HPDE6-E6E7 (cell line): ENCODE data around the gene ZNF765.
"Not testable (repeated sequence)": the region's sequence is repeated elsewhere in the genome, so short reads cannot be mapped to it uniquely, and the experiment has no call there.

Experiments used
- DNase-seq: peaks from one replicate; pipeline ENCODE4 v3.0.0; 2011; ENCODE audit warnings: missing footprints; ENCODE audit errors: extremely low spot score

The ZNF765 gene

GRCh38 chr19:53420520-53421315, 25.8 kb downstream of the ZNF765 start:
- DNase-seq: not testable (repeated sequence)

GRCh38 chr19:53422551-53422950, 27.6 kb downstream of the ZNF765 start:
- no peak for DNase-seq

DNA sequence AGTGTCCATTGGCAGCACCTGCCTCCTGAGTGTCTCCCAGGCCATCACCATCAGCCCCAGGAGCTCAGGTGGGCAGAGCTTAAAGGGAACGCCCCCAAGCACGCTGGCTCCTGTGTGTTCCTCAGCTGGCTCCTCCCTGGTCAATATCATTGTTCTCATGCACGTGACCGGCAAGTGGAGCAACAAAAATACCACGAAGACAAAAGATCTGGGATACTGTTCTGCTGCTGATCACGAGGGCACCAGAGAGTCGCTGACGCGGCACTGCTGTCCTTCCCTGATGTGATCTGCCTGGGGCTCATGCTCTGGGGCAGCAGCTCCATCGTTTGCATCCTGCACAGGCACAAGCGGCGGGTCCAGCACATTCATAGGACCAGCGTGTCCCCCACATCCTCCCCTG, 28.1 kb downstream of the ZNF765 start:
- not testable (repeated sequence) for DNase-seq

DNA sequence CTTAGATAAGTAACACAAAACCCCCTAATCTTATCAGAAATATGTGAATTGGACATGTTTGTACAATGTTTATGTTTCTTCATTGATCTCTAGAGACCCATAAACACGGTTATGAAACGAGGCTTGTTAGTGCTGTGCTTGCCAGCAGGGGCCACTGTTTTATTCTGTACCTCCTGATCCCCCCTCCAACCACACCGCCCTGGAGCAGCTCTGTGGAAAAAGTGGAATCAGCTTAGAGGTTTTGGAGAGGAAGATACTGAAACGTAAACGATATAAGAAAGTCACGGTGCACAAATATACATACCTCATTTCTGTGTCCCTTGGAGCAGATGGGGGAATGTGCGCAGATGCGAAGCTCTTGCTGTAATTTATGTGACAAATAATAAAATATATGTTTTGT, 28.7 kb downstream of the ZNF765 start:
- not testable (repeated sequence) for DNase-seq

- peak; percentile 29 for DNase-seq
Measured at GRCh38 chr19:53424968-53425597, 30.1 kb downstream of the ZNF765 start.

- DNase-seq: peak; percentile 86
Measured at GRCh38 chr19:53431399-53432087, 36.6 kb downstream of the ZNF765 start, which contains the start of gene ZNF761. Gene ZNF761, plus strand, starts transcription at chr19:53431984. Its CDS starts 15,285 bp downstream, at chr19:53447269.

DNA sequence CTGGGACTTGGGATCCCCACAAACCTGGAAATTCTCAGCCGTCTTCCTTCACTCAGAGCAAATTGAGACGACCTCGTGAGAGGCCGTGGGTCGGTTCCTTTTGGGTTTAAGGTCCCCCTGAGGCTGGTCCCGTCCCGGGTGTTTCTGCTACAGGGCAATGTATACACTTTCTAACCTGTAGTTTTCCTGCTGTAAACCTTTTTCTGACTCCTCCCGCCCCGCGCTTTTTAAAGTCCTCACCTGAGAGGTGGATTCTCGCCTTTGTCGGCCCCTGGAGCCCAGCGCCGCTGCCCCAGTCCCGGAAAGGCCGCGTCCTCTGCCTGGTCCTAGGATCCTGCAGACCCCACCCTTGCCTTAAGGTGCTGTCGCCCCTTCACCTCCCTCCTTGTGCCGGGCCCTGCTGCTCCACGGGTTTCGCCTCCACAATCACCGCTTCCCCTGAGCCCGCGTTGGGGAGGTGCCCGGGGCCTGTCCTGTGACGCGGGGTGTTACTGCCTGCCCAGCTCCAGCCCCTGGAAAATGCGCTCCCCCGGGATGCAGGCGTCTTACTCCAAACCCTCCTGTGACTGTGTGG, 37.2 kb downstream of the ZNF765 start:
- peak; percentile 4 for DNase-seq

GRCh38 chr19:53443809-53444208, 48.9 kb downstream of the ZNF765 start:
- not testable (repeated sequence) for DNase-seq

- not testable (repeated sequence) for DNase-seq
Measured at GRCh38 chr19:53447196-53447595, 52.2 kb downstream of the ZNF765 start.

DNA sequence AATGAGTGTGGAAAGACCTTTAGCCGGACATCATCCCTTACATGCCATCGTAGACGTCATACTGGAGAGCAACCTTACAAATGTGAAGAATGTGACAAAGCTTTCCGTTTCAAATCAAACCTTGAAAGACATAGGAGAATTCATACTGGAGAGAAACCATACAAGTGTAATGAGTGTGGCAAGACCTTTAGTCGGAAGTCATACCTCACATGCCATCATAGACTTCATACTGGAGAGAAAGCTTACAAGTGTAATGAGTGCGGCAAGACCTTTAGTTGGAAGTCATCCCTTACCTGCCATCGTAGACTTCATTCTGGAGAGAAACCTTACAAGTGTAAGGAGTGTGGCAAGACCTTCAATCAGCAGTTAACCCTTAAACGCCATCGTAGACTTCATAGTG, 60.9 kb downstream of the ZNF765 start:
- DNase-seq: no peak

- not testable (repeated sequence) for DNase-seq
Measured at GRCh38 chr19:53460131-53460721, 65.3 kb downstream of the ZNF765 start.

DNA sequence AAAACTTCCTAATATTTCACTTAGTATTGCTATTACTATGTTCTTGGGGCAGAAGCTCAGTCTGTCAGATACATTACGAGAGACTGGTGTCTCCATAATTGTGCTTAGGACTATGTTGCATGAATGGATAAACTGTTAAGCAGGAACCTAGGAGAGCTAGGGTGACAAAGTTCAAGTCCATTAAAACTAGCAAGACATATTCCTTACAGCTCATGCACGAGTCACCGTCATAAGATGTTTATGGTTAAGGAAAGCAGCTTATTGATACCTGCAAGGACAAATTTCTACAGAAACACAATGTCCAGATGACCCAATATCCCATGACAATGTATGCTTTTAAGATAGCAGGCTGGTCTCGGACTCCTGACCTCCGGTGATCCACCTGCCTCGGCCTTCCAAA, 66.9 kb downstream of the ZNF765 start:
- no peak for DNase-seq

DNA sequence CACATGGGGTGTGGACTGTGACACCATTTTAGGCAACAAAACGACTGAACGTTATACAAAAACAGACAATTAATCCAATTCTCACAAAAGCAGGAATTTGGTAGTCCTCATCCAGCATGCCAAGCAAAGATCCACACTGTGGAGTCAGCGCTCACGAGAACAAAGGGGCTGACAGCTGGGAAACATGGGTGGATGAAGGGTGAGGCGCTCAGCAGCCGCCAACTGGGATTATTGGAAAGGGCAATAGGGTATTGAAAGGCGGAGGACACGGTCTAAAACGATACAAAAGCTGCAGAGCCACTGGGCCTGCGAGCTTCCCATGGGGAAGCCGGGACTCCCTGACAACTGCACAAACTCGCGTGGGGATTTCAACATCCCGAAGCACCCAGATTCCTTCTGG, 67.9 kb downstream of the ZNF765 start:
- DNase-seq: no peak

GRCh38 chr19:53463263-53463662, 68.3 kb downstream of the ZNF765 start:
- no peak for DNase-seq

DNA sequence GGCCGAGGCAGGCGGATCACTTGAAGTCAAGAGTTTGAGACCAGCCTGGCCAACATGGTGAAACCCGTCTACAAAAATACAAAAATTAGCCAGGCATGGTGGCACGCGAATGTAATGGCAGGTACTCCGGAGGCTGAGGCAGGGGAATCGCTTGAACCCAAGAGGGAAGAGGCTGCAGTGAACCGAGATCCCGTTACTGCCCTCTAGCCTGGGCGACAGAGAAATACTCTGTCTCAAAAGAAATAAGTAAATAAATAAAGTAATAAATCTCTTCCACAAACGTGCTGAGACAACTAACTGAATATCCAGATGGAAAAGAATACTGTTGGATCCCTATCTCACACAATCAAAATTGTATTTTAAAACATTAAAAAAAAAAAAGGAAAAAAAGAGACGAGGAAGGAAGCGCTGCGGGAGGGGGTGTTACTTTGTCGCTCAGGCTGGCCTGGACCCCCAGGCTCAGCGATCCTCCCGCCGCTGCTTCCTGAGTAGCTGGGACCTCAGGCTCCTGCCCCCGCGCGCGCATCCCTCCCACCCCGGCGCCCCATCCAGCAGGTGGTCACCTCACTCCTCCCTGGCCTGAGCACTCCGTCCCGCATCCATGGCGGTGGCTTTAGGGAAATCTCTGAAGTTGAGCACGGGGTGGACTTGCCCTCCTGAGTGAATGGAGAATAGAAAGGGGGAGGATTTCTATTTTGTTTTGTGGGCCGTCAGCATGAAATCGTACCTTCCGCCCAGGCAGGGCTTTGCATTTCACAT, 72.0 kb downstream of the ZNF765 start:
- no peak for DNase-seq

DNA sequence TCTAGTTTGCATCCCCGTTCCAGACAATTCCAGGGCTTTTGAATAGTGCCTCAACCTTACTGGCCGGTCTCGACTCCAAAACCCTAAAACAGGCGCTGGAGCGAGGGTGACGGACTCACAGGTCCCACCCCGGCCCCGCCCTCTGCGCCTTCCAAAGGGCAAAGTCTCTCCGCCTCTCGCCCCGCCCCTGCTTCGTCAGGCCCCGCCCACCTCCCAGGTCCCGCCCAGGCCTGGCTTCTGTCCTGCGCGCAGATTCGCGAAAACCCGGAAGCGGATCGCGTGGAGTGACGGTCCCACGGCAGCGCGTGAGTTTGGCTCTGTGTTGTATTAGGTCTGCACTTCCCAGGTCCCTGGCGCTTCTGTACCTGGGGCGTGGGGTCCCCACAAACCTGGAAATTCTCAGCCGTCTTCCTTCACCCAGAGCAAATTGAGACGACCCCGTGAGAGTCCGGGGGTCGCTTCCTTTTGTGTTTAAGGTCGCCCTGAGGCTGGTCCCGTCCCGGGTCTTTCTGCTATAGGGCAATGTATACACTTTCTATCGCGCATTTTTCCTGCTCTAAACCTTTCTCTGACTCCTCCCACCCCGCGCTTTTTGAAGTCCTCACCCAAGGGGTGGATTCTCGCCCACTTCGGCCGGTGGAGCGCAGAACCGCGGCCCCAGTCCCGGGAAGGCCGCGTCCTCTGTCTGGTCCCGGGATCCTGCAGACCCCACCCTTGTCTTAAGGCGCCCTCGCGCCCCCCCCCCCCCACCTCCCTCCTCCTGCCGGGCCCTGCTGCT, 72.7 kb downstream of the ZNF765 start, which contains the start of gene ZNF813:
TSS of gene ZNF813 (plus strand) at position 249 of the 778 bp plus-strand sequence. CDS start 16,090 bp downstream, outside the sequence.
- DNase-seq: peak; percentile 68

DNA sequence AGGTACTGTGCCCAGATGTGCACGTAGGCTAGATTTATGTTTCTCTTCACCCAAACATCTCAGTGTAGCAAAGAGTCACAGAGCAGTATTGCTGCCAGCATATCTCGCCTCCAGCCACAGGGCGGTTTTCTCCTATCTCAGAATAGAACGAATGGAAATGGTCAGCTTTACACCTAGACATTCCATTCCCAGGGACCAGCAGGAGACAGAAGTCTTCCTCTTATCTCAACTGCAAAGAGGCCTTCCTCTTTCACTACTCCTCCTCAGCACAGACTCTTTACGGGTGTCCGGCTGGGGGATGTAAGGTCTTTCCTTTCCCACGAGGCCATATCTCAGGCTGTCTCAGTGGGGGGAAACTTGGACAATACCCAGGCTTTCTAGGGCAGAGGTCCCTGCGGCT, 73.7 kb downstream of the ZNF765 start:
- DNase-seq: not testable (repeated sequence)

DNA sequence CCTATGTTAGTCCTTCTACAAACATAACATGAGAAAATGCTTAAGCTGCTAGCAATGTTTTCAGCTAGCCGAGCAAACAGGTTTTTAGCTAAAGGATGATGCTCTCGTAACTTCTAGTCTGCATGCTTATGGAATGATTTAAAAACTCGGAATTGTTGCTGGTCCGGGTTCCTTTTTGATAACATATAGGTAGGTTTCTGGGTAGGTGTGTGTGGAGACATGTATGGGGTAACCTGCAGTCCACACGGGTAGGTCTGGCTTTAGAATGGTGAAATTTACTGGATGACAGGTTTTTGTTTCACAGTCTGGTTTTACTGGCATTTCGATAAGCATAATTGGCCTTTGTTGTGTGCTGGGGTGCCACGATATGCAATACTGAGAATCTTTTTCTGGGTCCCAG, 77.0 kb downstream of the ZNF765 start:
- no peak for DNase-seq

GRCh38 chr19:53474832-53475231, 79.9 kb downstream of the ZNF765 start:
- DNase-seq: not testable (repeated sequence)

- DNase-seq: peak; percentile 14
Measured at GRCh38 chr19:53475470-53475869, 80.5 kb downstream of the ZNF765 start.
